ENCODE results near the gene MARF1.
"Not testable (repeated sequence)": the region's sequence is repeated elsewhere in the genome, so short reads cannot be mapped to it uniquely, and the experiment has no call there.

MARF1 gene, protein sequence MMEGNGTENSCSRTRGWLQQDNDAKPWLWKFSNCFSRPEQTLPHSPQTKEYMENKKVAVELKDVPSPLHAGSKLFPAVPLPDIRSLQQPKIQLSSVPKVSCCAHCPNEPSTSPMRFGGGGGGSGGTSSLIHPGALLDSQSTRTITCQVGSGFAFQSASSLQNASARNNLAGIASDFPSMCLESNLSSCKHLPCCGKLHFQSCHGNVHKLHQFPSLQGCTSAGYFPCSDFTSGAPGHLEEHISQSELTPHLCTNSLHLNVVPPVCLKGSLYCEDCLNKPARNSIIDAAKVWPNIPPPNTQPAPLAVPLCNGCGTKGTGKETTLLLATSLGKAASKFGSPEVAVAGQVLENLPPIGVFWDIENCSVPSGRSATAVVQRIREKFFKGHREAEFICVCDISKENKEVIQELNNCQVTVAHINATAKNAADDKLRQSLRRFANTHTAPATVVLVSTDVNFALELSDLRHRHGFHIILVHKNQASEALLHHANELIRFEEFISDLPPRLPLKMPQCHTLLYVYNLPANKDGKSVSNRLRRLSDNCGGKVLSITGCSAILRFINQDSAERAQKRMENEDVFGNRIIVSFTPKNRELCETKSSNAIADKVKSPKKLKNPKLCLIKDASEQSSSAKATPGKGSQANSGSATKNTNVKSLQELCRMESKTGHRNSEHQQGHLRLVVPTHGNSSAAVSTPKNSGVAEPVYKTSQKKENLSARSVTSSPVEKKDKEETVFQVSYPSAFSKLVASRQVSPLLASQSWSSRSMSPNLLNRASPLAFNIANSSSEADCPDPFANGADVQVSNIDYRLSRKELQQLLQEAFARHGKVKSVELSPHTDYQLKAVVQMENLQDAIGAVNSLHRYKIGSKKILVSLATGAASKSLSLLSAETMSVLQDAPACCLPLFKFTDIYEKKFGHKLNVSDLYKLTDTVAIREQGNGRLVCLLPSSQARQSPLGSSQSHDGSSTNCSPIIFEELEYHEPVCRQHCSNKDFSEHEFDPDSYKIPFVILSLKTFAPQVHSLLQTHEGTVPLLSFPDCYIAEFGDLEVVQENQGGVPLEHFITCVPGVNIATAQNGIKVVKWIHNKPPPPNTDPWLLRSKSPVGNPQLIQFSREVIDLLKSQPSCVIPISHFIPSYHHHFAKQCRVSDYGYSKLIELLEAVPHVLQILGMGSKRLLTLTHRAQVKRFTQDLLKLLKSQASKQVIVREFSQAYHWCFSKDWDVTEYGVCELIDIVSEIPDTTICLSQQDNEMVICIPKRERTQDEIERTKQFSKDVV (N-terminal part only)

GRCh38 chr16:15643048-15643945 lies at the start of gene MARF1:
Gene MARF1, minus strand, starts transcription at chr16:15643154. Its CDS starts 3,921 bp downstream, at chr16:15639233.
- peak; percentile 71 to 99 (median 92) for DNase-seq

- DNase-seq: not testable (repeated sequence)
Observed at GRCh38 chr16:15692508-15692907, 49.6 kb upstream of the MARF1 start.

- no peak for DNase-seq
Observed at GRCh38 chr16:15691046-15691445, 48.1 kb upstream of the MARF1 start.

DNA sequence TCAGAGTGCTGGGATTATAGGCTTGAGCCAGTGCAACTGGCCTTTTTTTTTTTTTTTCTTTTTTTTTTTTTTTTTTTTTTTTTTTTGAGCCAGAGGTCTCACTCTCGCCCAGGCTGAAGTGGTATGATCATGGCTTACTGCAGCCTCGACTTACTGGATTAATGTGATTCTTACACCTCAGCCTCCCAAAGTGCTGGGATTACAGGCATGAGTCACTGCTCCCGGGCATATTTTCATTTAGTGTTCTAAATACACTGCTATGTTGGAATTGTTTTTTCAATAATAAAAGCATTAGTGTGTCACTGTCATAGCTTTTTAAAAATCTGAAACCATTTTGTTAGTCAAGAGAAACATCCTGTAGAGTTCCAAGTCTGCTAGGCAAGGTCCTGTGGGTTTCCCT lies 47.3 kb upstream of the MARF1 start:
- DNase-seq: no peak

DNA sequence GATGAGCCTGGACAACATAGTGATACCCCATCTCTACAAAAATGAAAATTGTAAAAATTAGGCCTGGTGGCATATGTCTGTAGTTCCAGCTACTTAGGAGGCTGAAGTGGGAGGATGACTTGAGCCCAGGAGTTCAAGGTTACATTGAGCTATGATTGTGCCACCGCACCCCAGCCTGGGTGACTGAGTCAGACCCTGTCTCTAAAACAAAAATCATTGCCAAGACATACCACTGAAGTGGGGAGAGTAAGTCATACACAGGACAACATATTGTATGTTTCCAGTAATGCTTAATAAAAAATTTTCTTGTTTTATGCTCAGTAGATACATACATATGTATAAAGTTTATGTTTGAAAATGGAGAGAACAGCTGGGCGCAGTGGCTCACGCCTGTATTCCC lies 46.3 kb upstream of the MARF1 start:
- no peak for DNase-seq

- DNase-seq: no peak
Observed at GRCh38 chr16:15686287-15686686, 43.3 kb upstream of the MARF1 start.

DNA sequence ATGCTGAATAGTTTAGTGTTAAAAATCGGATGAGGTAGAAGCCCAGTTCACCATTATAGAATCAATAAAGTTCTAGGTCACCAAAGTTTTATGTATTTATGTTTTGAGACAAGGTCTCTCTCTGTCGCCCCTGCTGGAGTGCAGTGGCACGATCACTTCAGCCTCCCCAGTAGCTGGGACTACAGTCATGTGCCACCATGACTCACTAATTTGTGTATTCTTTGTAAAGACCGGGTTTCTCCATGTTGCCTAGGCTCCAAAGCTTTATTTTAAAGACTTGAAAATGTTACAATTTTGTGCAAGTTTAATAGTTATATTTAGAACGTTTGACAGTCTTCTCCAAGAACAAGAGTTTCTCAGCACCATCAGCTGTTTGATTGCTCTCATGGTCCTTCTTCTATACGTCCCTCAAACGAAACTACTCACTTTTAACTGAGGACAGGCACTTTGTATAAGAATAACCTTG lies 39.2 kb upstream of the MARF1 start:
- peak in 22 of 51 donors; percentile 0 to 50 (median 18) for DNase-seq

DNA sequence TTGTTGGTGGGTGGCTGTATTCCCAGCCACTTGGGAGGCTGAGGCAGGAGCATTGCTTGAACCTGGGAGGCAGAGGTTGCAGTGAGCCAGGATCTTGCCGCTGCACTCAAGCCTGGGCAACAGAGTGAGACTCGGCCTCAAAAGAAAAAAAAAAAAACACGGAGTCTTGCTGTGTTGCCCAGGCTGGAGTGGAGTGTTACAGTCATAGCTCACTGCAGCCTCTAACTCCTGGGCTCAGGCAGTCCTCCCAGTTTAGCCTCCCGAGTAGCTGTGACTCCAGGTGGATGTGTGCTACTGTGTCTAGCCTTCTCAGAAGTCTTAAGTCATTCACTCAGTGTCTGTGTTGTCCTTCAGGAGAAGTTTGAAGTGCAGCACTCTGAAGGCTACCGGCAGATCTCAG lies 34.5 kb upstream of the MARF1 start:
- no peak for DNase-seq

DNA sequence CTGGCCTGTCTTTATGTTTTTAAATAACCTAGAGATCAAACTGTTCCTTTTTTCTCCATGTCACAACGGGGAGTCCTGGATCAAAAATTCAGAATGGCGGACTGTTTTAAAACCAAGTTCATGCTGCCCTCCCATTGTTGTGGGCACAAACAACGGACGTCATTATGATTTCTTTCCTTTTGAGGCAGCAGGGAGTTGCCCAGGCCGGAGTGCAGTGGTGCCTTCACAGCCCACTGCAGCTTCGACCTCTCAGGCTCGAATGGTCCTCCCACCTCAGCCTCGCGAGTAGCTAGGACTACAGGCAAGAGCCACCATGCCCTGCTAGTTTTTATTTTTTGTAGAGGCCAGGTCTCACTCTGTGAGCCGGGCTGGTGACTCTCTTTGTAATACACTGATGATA lies 33.6 kb upstream of the MARF1 start:
- DNase-seq: peak in 4 of 51 donors; percentile 1 to 12 (median 9)

DNA sequence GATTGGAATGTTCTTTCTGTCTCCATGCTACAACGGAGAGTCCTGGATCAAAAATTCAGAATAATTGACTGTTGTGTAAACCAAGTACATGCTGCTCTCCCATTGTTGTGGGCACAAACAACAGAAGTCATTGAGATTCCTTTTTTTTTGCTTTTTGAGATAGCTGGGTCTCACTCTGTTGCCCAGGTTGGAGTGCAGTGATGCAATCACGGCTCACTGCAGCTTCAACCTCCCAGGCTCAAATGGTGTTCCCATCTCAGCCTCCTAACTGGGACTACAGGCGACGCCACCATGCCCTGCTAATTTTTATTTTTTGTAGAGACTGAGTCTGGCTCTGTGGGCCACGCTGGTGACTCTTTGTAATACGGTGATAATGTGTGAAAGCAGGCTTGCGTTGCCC lies 31.6 kb upstream of the MARF1 start:
- peak in 3 of 51 donors; percentile 12 to 22 (median 12) for DNase-seq

- DNase-seq: peak; percentile 14 to 96 (median 66)
Observed at GRCh38 chr16:15672514-15673167, 29.7 kb upstream of the MARF1 start.

- peak in 1 of 51 donors; percentile 24 for DNase-seq
Observed at GRCh38 chr16:15672127-15672513, 29.2 kb upstream of the MARF1 start.

- DNase-seq: no peak
Observed at GRCh38 chr16:15671530-15672117, 28.7 kb upstream of the MARF1 start.

GRCh38 chr16:15667091-15667742 lies 24.3 kb upstream of the MARF1 start:
- no peak for DNase-seq

DNA sequence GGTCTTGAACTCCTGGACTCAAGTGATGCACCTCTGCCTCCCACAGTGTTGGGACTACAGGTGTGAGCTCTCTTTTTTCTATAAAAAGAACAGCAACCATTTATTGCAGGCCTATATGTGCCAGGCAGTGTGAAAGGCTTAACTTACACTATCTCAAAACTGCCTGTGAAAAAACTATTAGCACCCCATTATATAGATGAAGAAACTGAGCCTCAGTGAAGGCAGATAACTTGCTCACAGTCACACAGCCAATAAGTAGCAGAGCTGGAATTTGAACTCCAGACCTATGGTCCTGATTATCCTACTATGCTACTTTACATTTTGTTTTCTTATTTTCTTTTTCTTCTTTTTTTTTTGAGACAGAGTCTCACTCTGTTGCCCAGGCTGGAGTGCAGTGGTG lies 22.2 kb upstream of the MARF1 start:
- no peak for DNase-seq

- no peak for DNase-seq
Observed at GRCh38 chr16:15660203-15660601, 17.2 kb upstream of the MARF1 start.

- no peak for DNase-seq
Observed at GRCh38 chr16:15658556-15658955, 15.6 kb upstream of the MARF1 start.

GRCh38 chr16:15658149-15658548 lies 15.2 kb upstream of the MARF1 start:
- DNase-seq: no peak

- not testable (repeated sequence) for DNase-seq
Observed at GRCh38 chr16:15655561-15655960, 12.6 kb upstream of the MARF1 start.
